Stimulated activated CD4-positive, alpha-beta T cell treated with anti-CD3 and anti-CD28 coated beads, Interleukin-12 subunit alpha, Interleukin-12 subunit beta, amount 100 ng/mL, for 24 hours (primary cell): ENCODE data around the gene ALPI.

Source experiments
- DNase-seq, 2 experiments: peaks; one replicate each; pipeline ENCODE4 v3.0.0-alpha.2; 2020; ENCODE audit warnings: low read depth in 2 of 2

ALPI gene

GRCh38 chr2:232485348-232485756 is 29.4 kb downstream of the ALPI start:
- DNase-seq, result no peak

- DNase-seq, result no peak
Observed at GRCh38 chr2:232485757-232486557, 30.0 kb downstream of the ALPI start.

- DNase-seq, result no peak
Observed at GRCh38 chr2:232486558-232487384, 30.8 kb downstream of the ALPI start.

- no peak for DNase-seq
Observed at GRCh38 chr2:232487385-232488096, 31.6 kb downstream of the ALPI start, which contains the start of gene ECEL1. TSS of gene ECEL1 (minus strand) at chr2:232487834. CDS start at chr2:232486653, 1,181 bp downstream.

- no peak for DNase-seq
Observed at GRCh38 chr2:232488097-232488711, 32.3 kb downstream of the ALPI start.

- DNase-seq, result no peak
Observed at GRCh38 chr2:232488721-232489300, 32.9 kb downstream of the ALPI start.

- no peak for DNase-seq
Observed at GRCh38 chr2:232489516-232490220, 33.7 kb downstream of the ALPI start.

GRCh38 chr2:232490221-232491138 is 34.5 kb downstream of the ALPI start:
- no peak for DNase-seq

- no peak for DNase-seq
Observed at GRCh38 chr2:232491139-232491780, 35.3 kb downstream of the ALPI start.

- DNase-seq, result no peak
Observed at GRCh38 chr2:232492236-232492848, 36.4 kb downstream of the ALPI start.

- DNase-seq, result no peak
Observed at GRCh38 chr2:232492963-232493700, 37.2 kb downstream of the ALPI start.

- no peak for DNase-seq
Observed at GRCh38 chr2:232493701-232494474, 37.9 kb downstream of the ALPI start.

GRCh38 chr2:232494542-232494941 is 38.6 kb downstream of the ALPI start:
- no peak for DNase-seq

GRCh38 chr2:232495292-232495691 is 39.3 kb downstream of the ALPI start:
- no peak for DNase-seq

GRCh38 chr2:232496501-232497270 is 40.7 kb downstream of the ALPI start:
- no peak for DNase-seq

- no peak for DNase-seq
Observed at GRCh38 chr2:232497348-232497747, 41.4 kb downstream of the ALPI start.
